HUDEP-2 (cell line): ENCODE results near the gene ADARB1.

ENCODE experiments used
- DNase-seq, 76 experiments: peaks; one replicate each; lab custom pipeline; 2025; ENCODE audit not compliant: unreplicated experiment in 76 of 76; lab: John Stamatoyannopoulos, UW

ADARB1 gene

DNA sequence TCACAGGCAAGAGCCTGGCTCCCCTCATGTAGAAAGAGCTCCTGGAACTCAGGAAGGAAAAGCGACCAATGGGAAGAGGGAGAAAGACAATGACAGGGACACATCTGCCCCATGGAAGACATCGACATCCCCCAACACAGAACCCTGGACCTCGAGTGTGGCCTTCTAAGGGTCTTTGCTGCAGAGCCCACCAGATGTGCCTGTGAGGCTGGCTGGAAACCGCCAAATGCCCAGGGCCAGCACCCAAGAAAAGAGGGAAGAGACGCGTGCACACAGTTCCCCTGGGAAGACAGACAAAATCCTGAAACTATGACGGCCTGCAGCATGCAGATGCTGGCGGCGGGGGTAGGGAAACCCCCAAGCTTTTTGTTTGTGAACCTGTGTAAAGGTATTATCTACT, 36.4 kb upstream of the ADARB1 start:
- no peak for DNase-seq

DNA sequence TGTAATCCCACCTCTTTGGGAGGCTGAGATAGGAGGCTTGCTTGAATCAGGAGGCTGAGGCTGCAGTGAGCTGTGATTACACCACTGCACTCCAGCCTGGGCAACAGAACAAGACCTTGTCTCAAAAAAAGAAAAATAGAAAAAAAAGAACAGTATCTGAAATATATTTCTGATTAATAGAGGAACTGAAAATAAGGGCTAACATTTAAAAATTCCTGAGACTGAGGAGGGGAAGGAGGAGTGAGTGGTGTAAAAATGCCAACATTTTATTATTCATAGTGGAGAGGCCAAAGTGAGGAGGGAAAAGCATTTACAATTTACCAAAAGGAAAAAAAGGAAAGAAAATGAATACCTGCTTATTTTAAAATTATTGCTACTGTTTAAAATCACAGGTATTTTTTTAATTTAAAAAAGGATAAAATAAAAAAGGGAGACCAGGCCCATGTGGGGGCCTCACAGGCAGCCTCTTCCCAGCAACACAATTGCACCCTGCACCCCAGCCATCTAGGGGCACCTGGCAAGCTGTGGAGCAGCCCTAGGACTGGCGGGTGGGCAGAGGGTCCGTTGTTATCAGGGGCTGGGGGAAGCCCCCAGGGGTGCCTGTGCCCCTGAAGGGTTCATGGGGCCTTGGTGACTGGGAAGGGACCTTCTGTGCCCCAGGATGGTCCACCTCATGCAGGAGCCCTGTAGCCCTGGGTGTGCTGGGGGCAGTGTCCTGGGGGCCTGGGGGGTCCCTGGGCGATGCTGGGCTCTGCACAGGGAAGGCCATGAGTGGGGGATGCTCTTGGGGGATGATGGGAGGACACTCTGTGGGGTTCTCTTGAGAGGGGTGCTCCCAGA, 34.8 kb upstream of the ADARB1 start:
- DNase-seq, result no peak

DNA sequence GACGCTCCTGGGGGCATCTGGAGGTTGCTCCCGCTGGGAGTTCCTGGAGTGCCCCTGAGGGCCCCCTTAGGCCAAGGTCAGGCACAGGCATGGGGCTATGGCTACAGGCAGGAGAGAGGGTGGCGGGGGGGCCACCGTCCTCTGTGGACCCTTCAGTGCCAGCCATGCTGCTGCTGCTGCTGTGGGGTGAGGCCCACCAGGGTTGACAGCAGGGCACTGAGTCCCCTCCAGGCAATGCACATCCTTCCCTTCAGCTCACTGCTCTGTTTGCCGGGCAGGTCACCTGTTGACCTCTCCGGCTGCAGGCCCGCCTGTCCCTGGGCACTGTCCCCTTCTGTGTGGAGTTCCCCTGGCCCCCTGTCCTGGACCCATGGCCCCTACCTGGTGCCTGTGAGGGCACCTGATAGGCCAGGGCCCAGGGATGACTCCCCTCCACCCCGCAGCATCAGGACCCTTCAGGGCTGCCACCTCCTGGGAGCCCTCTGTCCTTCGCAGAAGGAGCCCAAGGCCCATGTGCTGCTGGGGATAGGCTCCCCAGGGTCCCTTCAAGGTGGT, 34.1 kb upstream of the ADARB1 start:
- no peak for DNase-seq

DNA sequence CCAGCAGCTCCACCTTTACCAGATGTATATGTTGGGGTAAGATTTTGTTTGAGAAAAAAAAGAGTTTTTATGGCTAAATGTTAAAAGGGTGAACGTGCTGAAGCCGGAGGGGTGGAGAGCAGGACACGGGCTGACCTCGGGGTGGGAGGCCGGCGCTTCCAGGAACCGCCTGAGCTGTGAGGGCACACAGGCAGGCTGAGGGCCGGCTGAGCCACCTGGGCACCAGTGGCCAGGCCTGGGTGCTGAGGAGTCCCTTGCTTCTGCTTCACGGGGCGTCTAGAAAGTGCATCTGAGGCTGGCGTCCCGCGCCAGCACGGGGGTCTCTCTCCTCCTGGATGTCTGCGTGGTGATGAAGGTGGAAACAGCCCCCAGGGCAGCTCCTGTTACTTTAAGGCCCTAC, 33.6 kb upstream of the ADARB1 start:
- DNase-seq, result no peak

DNA sequence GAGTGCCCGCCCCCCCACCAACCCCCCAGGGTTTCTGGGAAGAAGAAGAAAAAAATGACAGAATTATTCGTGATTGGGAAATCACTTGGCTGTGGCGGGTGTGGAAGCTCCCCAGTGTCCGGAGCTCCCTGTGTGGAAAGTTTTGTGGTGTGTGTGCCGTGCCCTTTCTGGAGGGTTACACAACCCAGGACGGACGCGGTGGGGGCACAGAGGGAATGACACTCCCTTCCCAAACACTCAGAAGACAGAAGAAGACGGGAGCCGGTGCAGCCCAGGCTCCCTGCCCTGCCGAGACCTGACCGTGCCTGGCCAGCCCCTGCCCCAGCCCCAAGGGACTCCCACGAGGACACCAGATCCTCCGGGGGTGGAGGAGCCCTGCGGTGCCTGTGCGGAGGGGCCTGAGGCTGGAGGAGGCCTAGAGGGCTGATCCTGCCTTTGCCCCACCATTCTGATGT, 33.0 kb upstream of the ADARB1 start:
- no peak for DNase-seq

DNA sequence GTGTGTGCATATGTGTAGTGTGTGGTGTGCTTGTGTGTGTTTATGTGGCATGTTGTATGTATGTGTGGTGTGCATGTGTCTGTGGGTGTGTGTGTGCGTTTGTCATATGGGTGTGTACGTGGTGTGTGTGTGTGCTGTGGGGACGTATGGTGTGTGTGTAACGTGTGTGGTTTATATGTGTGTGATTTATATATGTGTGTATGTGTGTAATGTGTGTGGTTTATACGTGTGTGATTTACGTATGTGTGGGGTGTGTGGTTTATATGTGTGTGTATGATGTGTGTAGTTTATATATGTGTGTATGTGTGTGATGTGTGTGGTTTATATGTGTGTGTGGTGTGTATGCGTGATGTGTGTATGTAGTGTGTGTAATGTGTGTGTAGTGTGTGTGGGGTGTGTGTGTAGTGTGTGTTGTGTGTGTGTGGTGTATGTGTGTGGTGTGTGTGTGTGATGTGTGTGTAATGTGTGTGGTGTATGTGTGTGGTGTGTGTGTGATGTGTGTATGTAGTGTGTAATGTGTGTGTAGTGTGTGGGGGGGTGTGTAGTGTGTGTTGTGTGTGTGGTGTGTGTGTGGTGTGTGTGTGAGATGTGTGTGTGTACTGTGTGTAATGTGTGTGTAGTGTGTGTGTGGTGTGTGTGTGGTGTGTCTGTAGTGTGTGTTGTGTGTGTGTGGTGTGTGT, 32.3 kb upstream of the ADARB1 start:
- DNase-seq, result no peak

DNA sequence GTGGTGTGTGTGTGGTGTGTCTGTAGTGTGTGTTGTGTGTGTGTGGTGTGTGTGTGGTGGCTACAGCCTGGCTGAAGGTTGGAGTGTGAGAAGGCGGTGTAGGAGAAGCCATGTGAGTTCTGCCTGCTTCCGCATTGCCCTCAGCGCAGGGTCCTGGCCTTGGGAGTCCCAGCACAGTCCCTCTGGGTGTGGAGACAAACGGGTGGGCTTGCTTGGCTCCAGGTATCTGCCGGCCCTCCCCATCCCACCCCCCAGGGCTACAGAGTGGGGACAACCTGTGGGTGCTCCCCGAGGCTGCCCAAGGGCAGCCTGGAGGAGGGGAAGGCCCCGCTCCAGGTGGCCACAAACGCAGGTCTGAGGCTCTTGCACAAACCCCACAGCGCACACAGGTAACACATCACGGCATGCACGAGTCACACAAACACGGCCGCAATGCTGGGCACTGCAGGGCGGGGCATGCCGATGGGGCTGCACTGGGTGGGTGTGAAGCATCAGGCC, 31.7 kb upstream of the ADARB1 start:
- no peak for DNase-seq

DNA sequence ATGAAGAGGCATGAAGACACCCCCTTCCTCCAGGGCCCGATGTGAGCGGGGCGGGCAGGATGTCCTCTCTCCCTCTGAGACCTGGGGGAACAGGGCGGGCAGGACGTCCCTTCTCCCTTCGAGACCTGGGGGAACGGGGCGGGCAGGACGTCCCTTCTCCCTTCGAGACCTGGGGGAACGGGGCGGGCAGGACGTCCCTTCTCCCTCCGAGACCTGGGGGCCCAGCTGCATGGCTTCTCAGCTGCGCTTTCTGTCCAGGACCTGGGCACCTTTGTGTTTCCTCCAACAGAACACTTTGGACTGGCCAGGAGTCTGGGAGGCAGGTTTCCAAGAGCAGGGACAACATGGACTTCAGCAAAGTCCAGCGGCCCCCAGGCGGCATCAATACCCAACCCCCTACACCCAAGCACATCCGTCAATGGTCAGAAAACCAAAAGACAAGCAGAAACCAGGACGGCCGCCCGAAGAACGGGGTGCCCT, 30.8 kb upstream of the ADARB1 start:
- no peak for DNase-seq

DNA sequence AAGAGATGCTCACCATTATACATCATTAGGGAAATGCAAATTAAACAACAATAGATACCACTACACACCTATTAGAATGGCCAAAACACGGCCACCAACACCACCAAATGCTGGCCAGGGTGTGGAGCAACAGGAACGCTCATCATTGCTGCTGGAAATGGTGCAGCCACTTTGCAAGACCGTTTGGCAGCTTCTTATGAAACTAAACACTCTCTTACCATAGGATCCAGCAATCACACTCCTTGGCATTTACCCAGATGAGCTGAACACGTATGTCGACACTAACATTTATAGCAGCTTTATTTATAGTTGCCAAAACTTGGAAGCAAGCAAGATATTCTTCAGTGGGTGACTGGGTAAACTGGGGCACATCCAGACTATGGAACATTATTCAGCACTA, 28.9 kb upstream of the ADARB1 start:
- no peak for DNase-seq

DNA sequence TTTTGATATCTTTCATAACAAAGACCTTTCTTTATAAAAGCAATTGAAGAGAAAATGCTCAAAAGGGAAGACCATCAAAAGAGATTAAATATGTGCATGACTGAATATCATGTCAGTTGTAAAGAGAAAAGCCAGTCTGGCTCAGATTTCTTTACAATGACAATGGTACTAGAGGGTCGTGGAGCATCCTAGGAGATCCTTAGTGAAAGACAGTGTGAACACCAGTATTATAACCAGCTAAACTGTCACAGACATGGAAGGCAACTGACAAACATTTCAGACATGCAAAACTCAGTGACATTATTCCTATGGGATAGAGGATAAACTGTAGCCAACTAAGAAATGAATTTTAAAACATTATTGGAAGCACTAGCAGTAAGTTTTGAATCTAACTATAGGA, 27.1 kb upstream of the ADARB1 start:
- DNase-seq, result no peak

DNA sequence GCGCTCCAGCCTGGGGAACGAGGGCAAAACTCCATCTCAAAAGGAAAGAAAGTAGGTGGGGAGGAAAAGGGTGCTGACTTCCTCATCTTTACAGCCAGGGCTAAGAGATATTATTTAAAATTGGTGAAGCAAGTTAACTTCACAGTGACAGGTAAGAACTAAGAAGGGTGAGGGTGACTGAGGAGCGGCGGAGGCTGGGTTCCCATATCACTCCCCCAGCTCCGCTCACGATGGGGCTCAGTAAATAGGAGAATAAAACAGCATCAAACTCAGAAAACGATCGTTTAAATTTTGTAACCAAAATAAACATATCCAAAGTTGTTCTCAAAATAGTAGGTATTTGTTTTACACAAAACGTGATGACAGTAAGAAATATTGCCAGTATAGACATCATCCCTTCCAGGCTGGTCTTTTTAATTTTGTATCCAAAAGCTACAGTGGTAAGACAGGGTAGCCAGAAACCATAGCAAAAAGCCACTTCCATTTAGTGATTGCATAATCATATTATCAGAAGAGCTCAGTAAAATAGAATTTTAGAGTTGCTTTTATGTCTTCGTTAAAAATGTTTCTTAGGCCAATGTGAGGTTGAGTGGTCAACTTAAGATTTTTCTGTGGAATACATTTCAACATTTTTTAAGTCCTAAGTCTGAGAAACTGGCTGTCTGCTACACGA, 26.2 kb upstream of the ADARB1 start:
- no peak for DNase-seq

DNA sequence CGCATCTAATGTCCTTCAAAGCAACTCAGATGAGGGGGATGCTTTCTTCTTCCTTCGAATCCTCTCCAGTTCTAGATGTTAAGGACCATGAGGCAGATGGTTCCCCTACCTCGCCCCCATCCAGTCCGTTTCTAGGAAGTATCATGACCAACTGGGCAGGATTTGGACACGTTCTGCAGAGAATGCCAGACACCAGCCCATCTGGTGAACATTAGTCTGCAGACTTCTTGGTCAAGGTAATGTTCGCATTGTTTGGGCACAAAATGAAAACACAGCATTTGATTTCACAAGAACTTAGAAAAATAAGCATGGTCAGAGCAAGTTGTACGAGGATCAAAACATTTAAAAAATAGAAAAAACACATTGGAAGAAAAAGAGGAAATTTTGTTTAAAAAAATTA, 25.4 kb upstream of the ADARB1 start:
- DNase-seq, result no peak

DNA sequence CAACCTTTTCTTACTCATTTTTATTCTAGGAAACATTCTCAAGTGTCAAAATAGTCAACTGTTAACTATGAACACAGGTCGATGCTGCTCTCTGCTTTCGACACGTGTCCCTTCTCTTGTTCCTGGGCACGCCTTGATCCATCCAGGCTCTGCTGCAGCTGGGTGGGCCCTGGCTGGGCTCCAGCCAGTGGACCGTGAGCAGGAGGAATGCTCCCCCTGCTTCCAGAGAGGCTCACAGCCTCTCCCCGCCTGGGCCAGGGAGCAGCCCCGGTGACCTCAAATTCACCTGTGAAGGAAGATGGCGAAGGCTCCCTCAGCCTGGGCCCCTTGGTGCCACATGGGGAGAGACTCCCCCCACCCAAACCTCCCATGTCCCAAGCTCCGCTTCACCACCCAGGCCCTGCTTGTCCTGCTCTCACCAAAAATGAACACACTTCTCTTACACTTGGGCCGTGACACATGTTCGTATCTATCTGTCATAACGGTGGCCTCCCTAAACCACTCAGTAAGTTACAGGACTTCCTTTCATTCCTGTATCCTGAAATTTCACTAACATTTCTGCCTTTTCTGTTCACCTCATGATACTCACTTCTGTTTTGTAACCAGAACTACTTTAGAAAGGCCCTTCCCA, 24.6 kb upstream of the ADARB1 start:
- no peak for DNase-seq

DNA sequence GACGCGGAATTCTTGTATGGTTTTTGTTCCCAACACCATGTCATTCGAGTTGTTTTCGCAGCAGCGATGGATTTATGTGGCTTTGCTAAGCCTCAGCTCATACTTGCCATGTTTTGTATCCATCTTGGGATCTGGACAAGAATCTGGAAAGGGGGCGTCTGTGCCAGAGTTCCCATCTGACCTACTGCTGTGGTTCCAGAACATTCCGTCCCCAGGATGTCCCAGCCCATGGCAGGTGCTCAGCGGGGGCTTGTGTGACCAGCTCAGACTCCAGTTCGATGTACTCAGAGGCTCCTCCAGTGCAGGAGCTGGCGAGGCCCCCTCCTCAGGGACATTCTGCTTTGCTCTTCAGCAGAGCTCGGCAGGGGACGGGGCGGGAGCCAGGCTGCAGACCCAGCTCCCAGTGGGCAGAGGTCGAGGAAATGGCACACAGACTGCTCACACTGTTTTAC, 24.0 kb upstream of the ADARB1 start:
- DNase-seq, result no peak

DNA sequence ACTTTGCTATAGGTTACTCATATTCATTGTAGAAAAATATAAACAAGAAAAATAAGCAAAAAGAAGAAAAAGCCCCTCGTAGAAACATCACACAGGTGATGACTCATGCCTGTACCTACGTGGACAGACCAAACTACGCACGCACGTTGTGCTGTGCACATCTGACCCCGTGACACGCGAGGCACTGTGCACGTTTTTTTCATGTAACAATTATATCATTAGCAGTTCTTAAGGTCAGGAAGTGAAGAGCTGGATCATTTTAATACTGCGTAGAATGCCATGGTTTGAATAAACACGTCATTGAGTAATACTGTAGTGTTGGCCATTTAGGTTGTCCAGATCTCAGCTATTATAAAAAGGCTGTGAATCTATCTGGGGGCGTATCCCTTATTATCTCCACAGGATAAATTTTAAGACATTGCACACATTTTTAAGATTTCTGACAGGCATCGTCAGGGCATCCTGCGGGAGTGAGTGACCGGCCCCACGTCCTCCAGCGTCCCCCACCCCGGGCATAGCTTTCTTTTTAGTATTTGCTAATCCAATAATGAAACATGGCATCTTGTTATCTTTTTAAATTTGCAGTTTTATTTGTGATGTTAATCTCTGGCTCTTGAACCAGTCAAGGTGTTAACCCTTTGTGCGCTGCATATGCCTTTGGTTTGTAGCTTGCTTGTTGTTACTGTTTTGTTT, 23.4 kb upstream of the ADARB1 start:
- no peak for DNase-seq

DNA sequence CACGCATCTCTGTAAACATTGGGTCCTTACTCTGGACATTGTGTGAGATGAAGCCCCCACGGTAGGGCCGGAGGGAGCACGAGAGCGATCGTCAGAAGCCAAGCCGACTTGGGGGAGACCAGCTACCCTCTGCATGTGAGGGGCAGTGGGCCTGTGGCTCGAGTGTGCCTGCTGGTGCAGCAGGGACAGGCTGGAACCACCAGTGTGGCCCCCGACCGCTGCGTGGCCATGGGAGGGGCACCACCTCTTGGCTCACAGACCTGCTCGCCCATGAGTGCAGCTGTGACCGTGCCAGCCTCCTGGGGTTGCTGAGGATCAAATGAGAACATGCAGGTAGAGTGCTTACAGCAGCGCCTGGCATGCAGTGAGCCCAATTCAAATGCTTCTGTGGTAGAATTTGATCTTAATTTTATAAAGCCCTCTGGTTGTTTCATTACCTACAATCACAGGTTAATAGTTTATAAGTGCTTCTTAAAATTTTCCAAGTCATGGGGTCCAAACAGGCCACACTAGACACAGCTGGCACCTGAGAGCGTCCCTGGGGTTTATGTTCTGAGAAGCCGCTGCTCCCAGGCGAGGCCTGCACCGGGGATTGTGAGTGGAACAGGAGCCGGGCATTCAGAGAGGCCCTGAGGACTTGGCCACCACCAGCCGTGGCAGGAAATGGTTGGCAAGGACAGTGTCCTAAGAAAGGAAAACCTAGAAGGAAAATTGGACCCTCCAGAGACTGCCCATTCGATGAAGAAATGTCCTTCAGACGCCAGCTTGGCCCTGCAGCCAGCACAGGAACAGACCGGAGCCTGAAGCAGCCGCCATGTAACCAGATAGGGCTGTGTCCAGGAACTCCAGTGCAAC, 22.6 kb upstream of the ADARB1 start:
- DNase-seq, result no peak

DNA sequence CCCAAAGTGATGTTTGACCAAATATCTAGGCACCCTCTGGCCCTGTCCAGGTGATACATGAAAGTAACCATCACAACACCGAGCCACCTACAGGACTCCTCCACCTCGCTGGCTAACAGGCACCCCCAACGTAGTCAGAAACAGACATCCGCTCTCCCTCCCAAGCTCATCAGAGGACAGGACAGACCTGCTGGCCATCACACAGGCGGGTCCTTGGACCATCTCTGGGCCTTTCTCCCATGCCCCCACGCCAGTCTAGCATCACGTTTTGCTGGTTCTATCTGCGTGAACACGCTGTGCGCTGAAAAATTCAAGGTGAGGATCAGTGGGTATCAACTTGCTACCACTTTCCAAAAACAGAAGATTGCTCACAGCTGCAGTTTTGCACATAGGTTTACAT, 21.4 kb upstream of the ADARB1 start:
- no peak for DNase-seq

DNA sequence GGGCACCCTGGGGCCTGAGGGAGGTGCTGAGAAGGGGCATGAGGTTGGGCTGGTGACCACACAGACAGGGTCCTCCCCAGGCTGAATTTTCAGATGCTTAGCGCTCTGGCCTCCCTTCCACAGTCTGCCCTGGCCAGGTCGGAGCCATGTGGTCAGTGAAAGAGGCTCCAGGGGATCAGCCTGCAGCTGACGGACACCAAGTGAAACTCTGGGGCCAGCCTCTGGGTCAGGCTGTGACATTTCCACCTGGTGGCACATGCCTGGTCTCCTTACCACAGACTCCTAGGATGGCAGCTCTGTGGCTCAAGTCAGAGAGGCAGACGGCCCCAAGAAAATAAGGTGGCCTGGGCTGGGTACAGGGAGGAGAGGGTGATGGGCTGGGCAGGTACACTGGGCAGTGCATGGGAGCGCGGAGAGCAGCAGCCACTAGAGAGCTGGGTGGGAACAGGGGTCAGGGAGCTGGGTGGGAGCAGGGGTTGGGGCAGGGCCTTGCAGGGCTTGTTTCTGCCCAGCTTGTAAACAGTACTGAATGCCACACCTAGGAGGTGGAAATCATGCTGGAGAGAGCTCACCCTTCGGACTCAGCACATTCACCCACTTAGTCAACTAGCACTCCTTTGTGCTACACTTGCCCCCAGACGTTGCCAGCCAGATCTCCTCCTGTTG, 20.7 kb upstream of the ADARB1 start:
- no peak for DNase-seq
